ENCODE data around the gene GDI1. TPM values are rescaled to one million over a fixed set of nuclear protein-coding genes. Genes with fewer than 3 reads are reported as not detected.

Gene GDI1
- total and polyA plus RNA-seq, 2 of the 8 experiments (the other 6 are each of a cell fraction or from before 2014, with no cell fraction given): 83.1 to 136 TPM

- Histone ChIP-seq H2BK120ac (replicated peaks; ENCODE audit: low read depth, low read length) (no peak overlapping the region), H4K91ac (replicated peaks; ENCODE audit: insufficient read length, low read length) (no peak overlapping the region), H3K9me3 (ENCODE audit: insufficient read depth in 2 of 2, low read depth in 1 of 2, low read length in 1 of 2) (no peaks in the 10 kb centered on the region), H3K27me3 (replicated peaks in 1 of 4; ENCODE audit: control insufficient read depth in 3 of 4, extremely low read depth in 1 of 4, insufficient read depth in 3 of 4, low read length in 3 of 4) (no peaks in the 10 kb centered on the region), H3K4me1 (replicated peaks in 1 of 4; ENCODE audit: control insufficient read depth in 3 of 4, insufficient read depth in 4 of 4, low read length in 3 of 4) (no peaks in the 10 kb centered on the region), H2BK5ac (ENCODE audit: low read depth, low read length) (no peak overlapping the region), H4K5ac (ENCODE audit: insufficient read length, low read depth, low read length) (no peak overlapping the region), H3K14ac (ENCODE audit: insufficient read length) (no peak overlapping the region), H3K27ac (ENCODE audit: low read depth, low read length) (no peak overlapping the region), H3K56ac (replicated peaks; ENCODE audit: insufficient read length, low read depth, low read length) (no peak overlapping the region), H2BK20ac (ENCODE audit: low read length) (no peak overlapping the region), H2BK12ac (ENCODE audit: low read depth, low read length) (no peak overlapping the region), H3K18ac (ENCODE audit: extremely low read depth, low read length) (no peak overlapping the region), H2AK5ac (ENCODE audit: low read depth, low read length) (no peak overlapping the region), H3K23ac (ENCODE audit: insufficient read length) (no peak overlapping the region), H3K23me2 (ENCODE audit: low read depth, low read length) (no peaks in the 10 kb centered on the region), H3K4ac (replicated peaks; ENCODE audit: insufficient read length, low read depth, low read length) (no peak overlapping the region), H2AFZ (ENCODE audit: low read length) (no peak overlapping the region), H4K20me1 (replicated peaks in 1 of 2; ENCODE audit: control insufficient read depth in 1 of 2, insufficient read depth in 2 of 2, low read length in 2 of 2) (no peaks in the 10 kb centered on the region), H3K36me3 (ENCODE audit: control insufficient read depth in 2 of 4, insufficient read depth in 4 of 4, low read length in 3 of 4) (peaks cover 0 to 37% (median 5%) of the 10 kb centered on the region in 4 experiments; a peak in 5 of 8 replicates), H4K8ac (ENCODE audit: extremely low read depth, insufficient read depth, low read length) (no peak overlapping the region), H3K79me1 (ENCODE audit: low read depth, low read length) (no peaks in the 10 kb centered on the region), H3K9ac (replicated peaks in 1 of 4; ENCODE audit: extremely low read depth in 1 of 4, low read depth in 3 of 4, low read length in 3 of 4) (no peak overlapping the region), H3K4me2 (ENCODE audit: insufficient read depth in 1 of 2, low read depth in 2 of 2, low read length in 2 of 2) (no peak overlapping the region), H2BK15ac (ENCODE audit: low read length) (no peak overlapping the region), H3K4me3 (ENCODE audit: extremely low read depth in 1 of 4, insufficient read depth in 2 of 4, low read depth in 3 of 4, low read length in 4 of 4) (no peak overlapping the region), H3K79me2 (ENCODE audit: control insufficient read depth in 1 of 2, insufficient read depth in 2 of 2, low read length in 2 of 2) (no peaks in the 10 kb centered on the region)
- DNase-seq (ENCODE audit: low read depth in 1 of 2, low spot score in 2 of 2) (no peak), FAIRE-seq (no peak)
- POLR2A ChIA-PET (ENCODE audit: partially characterized antibody): interaction anchor here (1.1 to 1.2 kb wide), 2 partner anchors 10 kb away, joined by 4 read pairs; partner anchors contain the start of gene PLXNA3
- TF ChIP-seq CBX8 (IDR thresholded peaks at IDR 0.05; ENCODE audit: borderline replicate concordance, low read depth, low read length) (no peak), SUZ12 (IDR thresholded peaks at IDR 0.05; ENCODE audit: low read length) (no peak), BACH1 (IDR thresholded peaks at IDR 0.05; ENCODE audit: low read length) (no peak), NANOG (IDR thresholded peaks at IDR 0.05; ENCODE audit: insufficient read depth, low read depth, low read length, poor library complexity, severe bottlenecking) (no peak), HDAC6 (IDR thresholded peaks at IDR 0.05; ENCODE audit: low read depth, low read length) (no peak)
- CTCF ChIA-PET (ENCODE audit: partially characterized antibody): no interaction called here
- WGBS, 2 experiments (ENCODE audit: extremely low coverage in 1 of 2, insufficient coverage in 1 of 2, insufficient read length in 1 of 2, insufficient replicate concordance in 2 of 2, low coverage in 1 of 2, low lambda C conversion rate in 2 of 2, missing lambda C conversion rate in 1 of 2): 100% methylated on average over 1 of the region's 23 CpGs; no CpG with 5 or more reads in 1 of the 2 experiments
These were observed 31.3 kb downstream of the GDI1 start for GRCh38 chrX:154468217-154468616.

Data from H1 (cell line).